IMR-90 (cell line): ENCODE measurements around the gene SERP1. TPM values are rescaled to one million over a fixed set of nuclear protein-coding genes. Genes with fewer than 3 reads are reported as not detected.

ENCODE experiments used
- ATAC-seq: fragments of 200-7000 bp; cut with Tn5 transposase; 2 replicates; pipeline ENCODE4 v1.9.1; 2020; ENCODE audit warnings: low read depth, mild to moderate bottlenecking, moderate library complexity
- BruUV-seq: library from RNA; stranded (reverse); fragments of 400-500 nt; replicated peaks from 2 replicates; lab custom pipeline; 2021; lab: Mats Ljungman, UMichigan
- CTCF ChIA-PET: fragments of 300-600 bp; formaldehyde crosslinking; extraction: SDS; loops from one replicate; lab custom pipeline; 2021; ENCODE audit warnings: antibody characterized with exemption; lab: Yijun Ruan, JAX
- POLR2A ChIA-PET: fragments of 300-600 bp; sonication (Branson Sonifier 250); formaldehyde crosslinking; loops from one replicate; lab custom pipeline; 2022; ENCODE audit warnings: antibody characterized with exemption; ENCODE audit not compliant: unreplicated experiment; lab: Charles Lee
- DNase-seq: peaks from one replicate; pipeline ENCODE4 v3.0.0; 2013
- H2AFZ ChIP-seq: replicated peaks from 2 replicates; pipeline ENCODE3; 2013; ENCODE audit warnings: low read length, mild to moderate bottlenecking; ENCODE audit not compliant: poor library complexity
- H2AK5ac ChIP-seq: 2 replicates; pipeline ENCODE4 v1.6.1; 2013; ENCODE audit warnings: low read depth, low read length, inconsistent platforms
- H2AK9ac ChIP-seq: replicated peaks from 2 replicates; pipeline ENCODE3; 2013; ENCODE audit warnings: mild to moderate bottlenecking, low read depth, low read length, moderate library complexity; ENCODE audit not compliant: poor library complexity
- H2BK120ac ChIP-seq: 2 replicates; pipeline ENCODE4 v1.6.1; 2013; ENCODE audit warnings: low read depth, low read length, inconsistent platforms
- H2BK15ac ChIP-seq: 3 replicates; pipeline ENCODE4 v1.6.1; 2013; ENCODE audit warnings: low read depth, low read length, inconsistent platforms
- H2BK20ac ChIP-seq: 2 replicates; pipeline ENCODE4 v1.6.1; 2013; ENCODE audit warnings: low read depth, mild to moderate bottlenecking, inconsistent platforms, low read length, moderate library complexity
- H2BK5ac ChIP-seq: 2 replicates; pipeline ENCODE4 v1.6.1; 2013; ENCODE audit warnings: mild to moderate bottlenecking, low read depth, low read length, inconsistent platforms; ENCODE audit not compliant: poor library complexity, severe bottlenecking
- H3K14ac ChIP-seq: replicated peaks from 2 replicates; pipeline ENCODE4 v1.6.1; 2013; ENCODE audit warnings: low read depth, low read length, inconsistent platforms
- H3K18ac ChIP-seq: 2 replicates; pipeline ENCODE4 v1.6.1; 2013; ENCODE audit warnings: low read depth, low read length, control low read depth
- H3K23ac ChIP-seq: 2 replicates; pipeline ENCODE4 v1.6.1; 2013; ENCODE audit warnings: low read depth, low read length, inconsistent platforms
- H3K27ac ChIP-seq: 2 replicates; pipeline ENCODE4 v1.5.1; 2013; ENCODE audit warnings: mild to moderate bottlenecking, control low read depth, low read length; ENCODE audit not compliant: insufficient read depth
- H3K27me3 ChIP-seq: 2 replicates; pipeline ENCODE4 v1.6.1; 2013; ENCODE audit warnings: low read length; ENCODE audit not compliant: control insufficient read depth, insufficient read depth
- H3K36me3 ChIP-seq: 2 replicates; pipeline ENCODE4 v1.6.1; 2013; ENCODE audit warnings: low read length, mixed read lengths; ENCODE audit not compliant: control insufficient read depth, insufficient read depth
- H3K4ac ChIP-seq: 2 replicates; pipeline ENCODE4 v1.6.1; 2013; ENCODE audit warnings: low read depth, low read length, inconsistent platforms
- H3K4me1 ChIP-seq: 2 replicates; pipeline ENCODE4 v1.6.1; 2013; ENCODE audit warnings: low read length, mixed read lengths; ENCODE audit not compliant: control insufficient read depth, insufficient read depth
- H3K4me2 ChIP-seq: 2 replicates; pipeline ENCODE4 v1.6.1; 2013; ENCODE audit warnings: low read depth, mild to moderate bottlenecking, control low read depth, low read length, moderate library complexity
- H3K4me3 ChIP-seq: 2 replicates; pipeline ENCODE4 v1.5.1; 2013; ENCODE audit warnings: low read depth, mild to moderate bottlenecking, control low read depth, low read length, moderate library complexity; ENCODE audit not compliant: insufficient read depth
- H3K56ac ChIP-seq: 2 replicates; pipeline ENCODE4 v1.6.1; 2013; ENCODE audit warnings: low read length, inconsistent platforms; ENCODE audit not compliant: insufficient read depth; ENCODE audit errors: extremely low read depth
- H3K79me1 ChIP-seq, 2 experiments: 2 replicates each; pipeline ENCODE4 v1.6.1; 2013; ENCODE audit warnings: low read length in 2 of 2, inconsistent platforms in 1 of 2, low read depth in 1 of 2
- H3K9ac ChIP-seq: 2 replicates; pipeline ENCODE4 v1.6.1; 2013; ENCODE audit warnings: low read depth, low read length, control low read depth
- H3K9me1 ChIP-seq: 2 replicates; pipeline ENCODE4 v1.6.1; 2013; ENCODE audit warnings: low read length, inconsistent platforms; ENCODE audit not compliant: insufficient read depth
- H3K9me3 ChIP-seq: 2 replicates; pipeline ENCODE4 v1.6.1; 2013; ENCODE audit warnings: low read length; ENCODE audit not compliant: control insufficient read depth, insufficient read depth
- H4K20me1 ChIP-seq: 2 replicates; pipeline ENCODE4 v1.6.1; 2013; ENCODE audit warnings: low read length, inconsistent platforms; ENCODE audit not compliant: insufficient read depth
- H4K5ac ChIP-seq: 2 replicates; pipeline ENCODE4 v1.6.1; 2013; ENCODE audit warnings: mild to moderate bottlenecking, low read depth, low read length, control low read depth
- H4K8ac ChIP-seq, 2 experiments: 2 replicates each; pipeline ENCODE4 v1.6.1; 2013; ENCODE audit warnings: low read depth in 2 of 2, low read length in 2 of 2, control low read depth in 1 of 2, inconsistent platforms in 1 of 2
- H4K91ac ChIP-seq: 2 replicates; pipeline ENCODE4 v1.6.1; 2013; ENCODE audit warnings: low read depth, low read length, inconsistent platforms; ENCODE audit not compliant: insufficient read depth
- CEBPB ChIP-seq: IDR thresholded peaks from 2 replicates; pipeline ENCODE4 v1.6.1; 2012; ENCODE audit warnings: low read depth, low read length, improper control_type of control experiment
- CHD1 ChIP-seq: IDR thresholded peaks from 2 replicates; pipeline ENCODE4 v1.6.1; 2012; ENCODE audit warnings: low read depth, low read length, improper control_type of control experiment
- FOS ChIP-seq: fragments of 150-350 bp; IDR thresholded peaks from 2 replicates; pipeline ENCODE4 v1.6.1; 2016; ENCODE audit warnings: low read depth, low read length
- MAFK ChIP-seq: IDR thresholded peaks from 2 replicates; pipeline ENCODE4 v1.6.1; 2012; ENCODE audit warnings: low read depth, low read length, improper control_type of control experiment
- SMC3 ChIP-seq: fragments of 150-350 bp; IDR thresholded peaks from 2 replicates; pipeline ENCODE4 v1.6.1; 2016; ENCODE audit warnings: low read depth, mild to moderate bottlenecking, antibody characterized with exemption, low read length, moderate library complexity
- WGBS, 2 experiments: methylation state at CpG; one replicate each; pipeline versions ENCODE4 v1.1.5 to v1.1.7; 2013; ENCODE audit warnings: missing lambda C conversion rate in 2 of 2; ENCODE audit not compliant: insufficient read length in 1 of 2; ENCODE audit errors: extremely low coverage in 2 of 2; 5-methylcytosine and 5-hydroxymethylcytosine counted together
- dilution Hi-C: fragments of 300-500 bp; cut with HindIII; formaldehyde crosslinking; loops from one replicate; pipeline ENCODE4 v1.14.3; 2018; ENCODE audit warnings: low sequenced_read_pairs; ENCODE audit not compliant: unreplicated experiment
- in situ Hi-C: fragments of 300-500 bp; cut with MboI; formaldehyde crosslinking; loops from 3 replicates; pipeline ENCODE4 v1.14.3; 2019; ENCODE audit warnings: low sequenced_read_pairs, inconsistent platforms, mixed read lengths
- intact Hi-C: fragments of 100-400 bp; cut with micrococcal nuclease; formaldehyde crosslinking; loops from 2 replicates; pipeline ENCODE4 v1.10.0; 2022
- polyA plus RNA-seq, 3 experiments: library from polyadenylated mRNA; depleted of rRNA; stranded (reverse); fragments of >200 nt; gene quantifications; 2 replicates each; pipeline ENCODE4 v1.2.3, GENCODE V29; 2012; ENCODE audit warnings: low replicate concordance in 1 of 3
- total RNA-seq: library from RNA; depleted of rRNA; stranded (reverse); fragments of >200 nt; gene quantifications from 2 replicates; pipeline ENCODE4 v1.2.3, GENCODE V29; 2012
- TF ChIP-seq, protein P1 (sequence below): conservative IDR thresholded peaks from 2 replicates; pipeline ENCODE4 v1.5.1; 2012; ENCODE audit warnings: mild to moderate bottlenecking, low read depth, low read length, improper control_type of control experiment
- TF ChIP-seq, protein P2 (sequence below): fragments of 150-350 bp; IDR thresholded peaks from 2 replicates; pipeline ENCODE4 v1.6.1; 2016; ENCODE audit warnings: low read depth, mild to moderate bottlenecking, low read length, moderate library complexity, borderline replicate concordance

SERP1 gene
- total and polyA plus RNA-seq, 2 of the 4 experiments (the other 2 are of a cell fraction), result 64.0 to 73.4 TPM

- no peak overlapping the region for H2BK120ac ChIP-seq
- dilution Hi-C loops (no loop called here), in situ Hi-C loops (no loop called here), intact Hi-C loops (no loop called here)
- H2BK20ac ChIP-seq, result no peak overlapping the region
- H3K4ac ChIP-seq, result no peak overlapping the region
- no CpG with 5 or more reads among the region's 2 CpGs for WGBS, 2 experiments
- no peak overlapping the region for H3K27ac ChIP-seq
- H3K23ac ChIP-seq, result no peak overlapping the region
- no peak overlapping the region for H2BK15ac ChIP-seq
- H2BK5ac ChIP-seq, result no peak overlapping the region
- H3K4me3 ChIP-seq, result no peak overlapping the region
- TF ChIP-seq CHD1, result no peak
- no peak for TF ChIP-seq MAFK
- TF ChIP-seq SMC3, result no peak
- no peak for TF ChIP-seq CEBPB
- no peak for TF ChIP-seq FOS
- TF ChIP-seq, protein P1, sequence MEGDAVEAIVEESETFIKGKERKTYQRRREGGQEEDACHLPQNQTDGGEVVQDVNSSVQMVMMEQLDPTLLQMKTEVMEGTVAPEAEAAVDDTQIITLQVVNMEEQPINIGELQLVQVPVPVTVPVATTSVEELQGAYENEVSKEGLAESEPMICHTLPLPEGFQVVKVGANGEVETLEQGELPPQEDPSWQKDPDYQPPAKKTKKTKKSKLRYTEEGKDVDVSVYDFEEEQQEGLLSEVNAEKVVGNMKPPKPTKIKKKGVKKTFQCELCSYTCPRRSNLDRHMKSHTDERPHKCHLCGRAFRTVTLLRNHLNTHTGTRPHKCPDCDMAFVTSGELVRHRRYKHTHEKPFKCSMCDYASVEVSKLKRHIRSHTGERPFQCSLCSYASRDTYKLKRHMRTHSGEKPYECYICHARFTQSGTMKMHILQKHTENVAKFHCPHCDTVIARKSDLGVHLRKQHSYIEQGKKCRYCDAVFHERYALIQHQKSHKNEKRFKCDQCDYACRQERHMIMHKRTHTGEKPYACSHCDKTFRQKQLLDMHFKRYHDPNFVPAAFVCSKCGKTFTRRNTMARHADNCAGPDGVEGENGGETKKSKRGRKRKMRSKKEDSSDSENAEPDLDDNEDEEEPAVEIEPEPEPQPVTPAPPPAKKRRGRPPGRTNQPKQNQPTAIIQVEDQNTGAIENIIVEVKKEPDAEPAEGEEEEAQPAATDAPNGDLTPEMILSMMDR, result no peak
- TF ChIP-seq, protein P2, sequence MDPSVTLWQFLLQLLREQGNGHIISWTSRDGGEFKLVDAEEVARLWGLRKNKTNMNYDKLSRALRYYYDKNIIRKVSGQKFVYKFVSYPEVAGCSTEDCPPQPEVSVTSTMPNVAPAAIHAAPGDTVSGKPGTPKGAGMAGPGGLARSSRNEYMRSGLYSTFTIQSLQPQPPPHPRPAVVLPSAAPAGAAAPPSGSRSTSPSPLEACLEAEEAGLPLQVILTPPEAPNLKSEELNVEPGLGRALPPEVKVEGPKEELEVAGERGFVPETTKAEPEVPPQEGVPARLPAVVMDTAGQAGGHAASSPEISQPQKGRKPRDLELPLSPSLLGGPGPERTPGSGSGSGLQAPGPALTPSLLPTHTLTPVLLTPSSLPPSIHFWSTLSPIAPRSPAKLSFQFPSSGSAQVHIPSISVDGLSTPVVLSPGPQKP, result no peak
- no peak overlapping the region for H2AK5ac ChIP-seq
- H4K91ac ChIP-seq, result no peak overlapping the region
- ChIA-PET CTCF (interaction anchor here (0.6 to 0.7 kb wide), 2 partner anchors 189 to 226 kb away, joined by 3 to 4 read pairs; no protein-coding TSS in a partner anchor), POLR2A (no interaction called here)
- H3K9ac ChIP-seq, result no peak overlapping the region
- no peak overlapping the region for H3K56ac ChIP-seq
- no peaks in the 10 kb centered on the region for H3K9me3 ChIP-seq
- H3K36me3 ChIP-seq, result no peaks in the 10 kb centered on the region
- no peaks in the 10 kb centered on the region for H3K27me3 ChIP-seq
- H2AFZ ChIP-seq, result no peak overlapping the region
- H2AK9ac ChIP-seq, result no peak overlapping the region
- 0 out of 2 replicates have a peak, but pooled peaks cover 2% of the 10 kb centered on the region for H3K9me1 ChIP-seq
- no peak overlapping the region for H3K4me2 ChIP-seq
- peaks cover 29% of the 10 kb centered on the region; the same call in 1 of the 2 replicates for H4K20me1 ChIP-seq
- BruUV-seq, result no TSS peak
- DNase-seq (no peak), ATAC-seq (no peak)
- H3K79me1 ChIP-seq, result peaks cover 8 to 33% of the 10 kb centered on the region in 2 experiments; a peak in 3 of 4 replicates
- H4K5ac ChIP-seq, result no peak overlapping the region
- no peak overlapping the region for H3K14ac ChIP-seq
- H3K18ac ChIP-seq, result no peak overlapping the region
- peaks cover under 1% of the 10 kb centered on the region; the same call in 1 of the 2 replicates for H3K4me1 ChIP-seq
- H4K8ac ChIP-seq, result no peak overlapping the region
These were observed 6.0 kb downstream of the SERP1 start for GRCh38 chr3:150540297-150540696.
